Measurements from ENCODE around the gene EVX2.

DNA sequence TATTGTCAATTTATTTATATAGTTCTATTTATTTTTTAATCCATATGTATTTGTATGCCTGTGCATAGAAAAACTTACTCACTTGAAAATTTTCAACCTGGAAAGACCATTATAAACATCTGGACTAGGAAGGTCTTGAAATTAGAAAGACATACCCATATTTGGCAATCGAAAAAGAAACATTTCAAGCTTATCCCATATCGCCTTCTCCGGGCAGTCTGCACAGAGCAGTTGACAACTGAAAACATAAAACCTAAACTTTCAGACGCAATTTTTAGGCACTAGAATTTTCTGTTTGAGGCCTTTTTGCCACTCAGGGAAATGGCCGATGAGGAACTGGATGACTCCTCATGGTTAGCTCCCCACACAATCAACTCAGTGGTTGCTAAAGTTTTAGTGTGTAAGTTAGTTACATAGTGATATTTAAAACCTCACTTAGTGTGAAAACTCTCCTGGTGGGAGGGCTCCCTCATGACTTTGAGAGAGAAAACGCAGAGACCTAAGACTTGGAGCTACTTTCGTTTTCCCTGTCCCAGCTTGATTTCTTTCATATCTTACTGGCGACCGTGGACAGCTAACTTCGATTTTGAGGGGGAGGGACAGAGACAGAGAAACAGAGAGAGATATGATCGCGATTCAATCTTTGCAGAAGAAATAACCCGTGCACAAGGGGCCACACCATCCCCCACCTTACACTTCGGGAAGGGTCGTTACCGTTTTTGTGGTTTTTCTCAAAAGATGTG is 12.7 kb upstream of the EVX2 start:
- TF ChIP-seq CTCF (IDR thresholded peaks at IDR 0.05) (no peak), POLR2A (IDR thresholded peaks at IDR 0.05) (no peak), EP300 (IDR thresholded peaks at IDR 0.05) (no peak)
